ENCODE data around the gene PXDC1. TPM values are rescaled to one million over a fixed set of nuclear protein-coding genes. Genes with fewer than 3 reads are reported as not detected.
"Not testable (repeated sequence)": the region's sequence is repeated elsewhere in the genome, so short reads cannot be mapped to it uniquely, and the experiment has no call there.

The PXDC1 gene
- total and polyA plus RNA-seq, 7 donors, result 9.8 to 32.0 (median 22.5) TPM

DNA sequence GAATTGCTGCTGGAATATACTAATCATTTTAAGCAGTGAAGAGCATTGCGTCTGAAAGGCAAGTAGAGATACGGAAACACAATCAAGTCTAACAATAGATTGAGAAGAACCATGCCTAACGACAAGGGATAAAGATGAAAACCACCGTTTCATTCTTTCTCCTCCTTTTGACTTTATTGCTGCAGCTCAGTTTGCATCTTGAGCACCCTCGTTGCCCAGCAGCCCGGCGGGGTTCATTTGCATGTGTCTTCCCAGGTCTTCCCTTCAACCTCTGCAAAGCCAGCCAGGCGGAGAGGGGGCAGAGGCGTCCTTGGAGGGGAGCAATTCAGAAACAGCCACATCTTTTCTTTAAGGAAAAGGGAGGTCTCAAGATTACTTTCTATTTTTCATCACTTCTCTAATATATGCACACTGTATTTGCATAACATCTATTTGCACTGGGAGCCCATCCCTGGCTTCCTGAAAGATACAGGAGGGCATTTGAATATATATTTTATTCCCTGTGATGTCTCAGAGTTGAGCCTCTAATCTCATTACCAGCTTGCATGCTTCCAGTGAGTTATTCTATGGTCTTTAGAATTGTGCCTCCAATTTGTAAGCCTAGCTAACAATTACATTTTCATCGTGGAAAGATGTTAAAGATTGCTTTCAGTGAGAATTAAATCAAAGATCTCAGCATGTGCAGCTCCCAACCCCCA is 18.7 kb upstream of the PXDC1 start:
- no peak overlapping the region for H3K4me3 ChIP-seq
- intact Hi-C loops (cut with DNase I), result no loop called here
- ATAC-seq (no peak), DNase-seq (no peak)
- no peaks in the 10 kb centered on the region for H3K36me3 ChIP-seq (ENCODE audit: insufficient read depth in 1 of 2, low read depth in 1 of 2)
- 64 to 68% (median 66%) methylated on average over 10 of the region's 10 CpGs for WGBS, 3 donors
- TF ChIP-seq, protein P1, sequence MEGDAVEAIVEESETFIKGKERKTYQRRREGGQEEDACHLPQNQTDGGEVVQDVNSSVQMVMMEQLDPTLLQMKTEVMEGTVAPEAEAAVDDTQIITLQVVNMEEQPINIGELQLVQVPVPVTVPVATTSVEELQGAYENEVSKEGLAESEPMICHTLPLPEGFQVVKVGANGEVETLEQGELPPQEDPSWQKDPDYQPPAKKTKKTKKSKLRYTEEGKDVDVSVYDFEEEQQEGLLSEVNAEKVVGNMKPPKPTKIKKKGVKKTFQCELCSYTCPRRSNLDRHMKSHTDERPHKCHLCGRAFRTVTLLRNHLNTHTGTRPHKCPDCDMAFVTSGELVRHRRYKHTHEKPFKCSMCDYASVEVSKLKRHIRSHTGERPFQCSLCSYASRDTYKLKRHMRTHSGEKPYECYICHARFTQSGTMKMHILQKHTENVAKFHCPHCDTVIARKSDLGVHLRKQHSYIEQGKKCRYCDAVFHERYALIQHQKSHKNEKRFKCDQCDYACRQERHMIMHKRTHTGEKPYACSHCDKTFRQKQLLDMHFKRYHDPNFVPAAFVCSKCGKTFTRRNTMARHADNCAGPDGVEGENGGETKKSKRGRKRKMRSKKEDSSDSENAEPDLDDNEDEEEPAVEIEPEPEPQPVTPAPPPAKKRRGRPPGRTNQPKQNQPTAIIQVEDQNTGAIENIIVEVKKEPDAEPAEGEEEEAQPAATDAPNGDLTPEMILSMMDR (IDR thresholded peaks at IDR 0.05), result no peak
- H3K9me3 ChIP-seq, result no peaks in the 10 kb centered on the region
- no peak overlapping the region for H3K27ac ChIP-seq
- peaks cover 0 to 3% (median 0%) of the 10 kb centered on the region in 3 donors for H3K27me3 ChIP-seq (ENCODE audit: insufficient read depth in 3 of 3, low read length in 2 of 3)
- no peaks in the 10 kb centered on the region for H3K4me1 ChIP-seq

DNA sequence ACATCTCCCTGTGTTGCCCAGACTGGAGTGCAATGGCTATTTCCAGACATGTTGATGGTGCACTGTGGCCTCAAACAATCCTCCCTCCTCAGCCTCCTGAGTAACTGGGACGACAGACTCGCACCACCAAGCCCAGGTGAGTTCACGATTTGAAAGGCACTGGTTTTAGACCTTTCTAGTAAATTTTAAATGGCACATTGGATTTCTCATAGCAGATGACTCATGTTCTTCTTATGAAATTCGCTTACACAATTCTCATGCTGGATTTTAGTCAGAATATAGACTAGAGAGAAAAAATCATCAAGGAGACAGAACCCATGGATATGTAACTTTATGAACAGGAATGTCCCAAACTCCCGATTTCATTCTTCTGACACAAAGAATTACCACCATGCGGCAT is 18.1 kb upstream of the PXDC1 start:
- H3K4me1 ChIP-seq, result no peaks in the 10 kb centered on the region
- DNase-seq (no peak), ATAC-seq (no peak)
- no peaks in the 10 kb centered on the region for H3K9me3 ChIP-seq
- no peak overlapping the region for H3K27ac ChIP-seq
- no peak overlapping the region for H3K4me3 ChIP-seq
- intact Hi-C loops (cut with DNase I), result no loop called here
- H3K36me3 ChIP-seq (ENCODE audit: insufficient read depth in 1 of 2, low read depth in 1 of 2), result no peaks in the 10 kb centered on the region
- TF ChIP-seq, protein P1 (IDR thresholded peaks at IDR 0.05), result no peak
- 87 to 92% (median 90%) methylated on average over 6 of the region's 6 CpGs for WGBS, 3 donors
- peaks cover 0 to 3% (median 0%) of the 10 kb centered on the region in 3 donors for H3K27me3 ChIP-seq (ENCODE audit: insufficient read depth in 3 of 3, low read length in 2 of 3)

DNA sequence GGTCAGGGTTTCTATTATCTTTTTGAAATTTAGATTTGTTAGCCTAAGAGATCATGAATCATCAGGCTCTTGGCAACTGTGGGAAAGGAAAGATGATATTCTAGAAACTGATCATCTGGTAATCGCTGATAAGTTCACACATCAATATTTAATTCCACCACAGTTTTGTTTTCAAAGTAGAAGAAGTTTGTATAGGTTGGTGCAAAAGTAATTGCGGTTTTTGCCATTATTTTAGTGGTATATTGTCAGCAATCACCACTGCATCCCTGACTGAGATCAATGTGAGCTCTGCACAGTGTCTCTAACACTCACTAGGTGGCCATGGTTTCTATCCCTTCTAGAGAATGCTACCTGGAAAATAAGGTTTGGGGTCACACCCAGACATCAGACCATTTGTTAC is 17.0 kb upstream of the PXDC1 start:
- intact Hi-C loops (cut with DNase I), result no loop called here
- H3K27ac ChIP-seq, result no peak overlapping the region
- no peak for DNase-seq
- H3K36me3 ChIP-seq (ENCODE audit: insufficient read depth in 1 of 2, low read depth in 1 of 2), result no peaks in the 10 kb centered on the region
- WGBS, 3 donors, result 85 to 92% (median 92%) methylated on average over 2 of the region's 2 CpGs
- no peak for ATAC-seq
- no peak overlapping the region for H3K4me3 ChIP-seq
- peaks cover 0 to 3% (median 0%) of the 10 kb centered on the region in 3 donors for H3K27me3 ChIP-seq (ENCODE audit: insufficient read depth in 3 of 3, low read length in 2 of 3)
- no peaks in the 10 kb centered on the region for H3K9me3 ChIP-seq
- TF ChIP-seq, protein P1 (IDR thresholded peaks at IDR 0.05), result no peak
- H3K4me1 ChIP-seq, result no peaks in the 10 kb centered on the region

DNA sequence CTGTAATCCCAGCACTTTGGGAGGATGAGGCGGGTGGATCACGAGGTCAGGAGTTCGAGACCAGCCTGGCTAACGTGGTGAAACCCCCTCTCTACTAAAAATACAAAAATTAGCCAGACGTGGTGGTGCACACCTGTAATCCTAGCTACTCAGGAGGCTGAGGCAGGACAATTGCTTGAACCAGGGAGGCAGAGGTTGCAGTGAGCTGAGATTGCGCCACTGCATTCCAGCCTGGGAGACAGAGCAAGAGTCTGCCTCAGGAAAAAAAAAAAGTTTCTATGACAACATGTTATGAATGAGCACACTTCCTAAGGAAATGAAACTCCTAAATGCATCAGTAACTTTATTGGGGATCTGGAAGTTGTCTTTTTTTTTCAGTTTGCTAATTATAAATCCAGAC is 16.0 kb upstream of the PXDC1 start:
- H3K4me3 ChIP-seq; H3K27ac ChIP-seq; H3K9me3 ChIP-seq; H3K27me3 ChIP-seq (ENCODE audit: insufficient read depth in 3 of 3, low read length in 2 of 3); H3K4me1 ChIP-seq; intact Hi-C loops (cut with DNase I); DNase-seq; H3K36me3 ChIP-seq (ENCODE audit: insufficient read depth in 1 of 2, low read depth in 1 of 2); ATAC-seq: not testable (repeated sequence)
- WGBS, 3 donors, result 88 to 92% (median 89%) methylated on average over 6 of the region's 6 CpGs

DNA sequence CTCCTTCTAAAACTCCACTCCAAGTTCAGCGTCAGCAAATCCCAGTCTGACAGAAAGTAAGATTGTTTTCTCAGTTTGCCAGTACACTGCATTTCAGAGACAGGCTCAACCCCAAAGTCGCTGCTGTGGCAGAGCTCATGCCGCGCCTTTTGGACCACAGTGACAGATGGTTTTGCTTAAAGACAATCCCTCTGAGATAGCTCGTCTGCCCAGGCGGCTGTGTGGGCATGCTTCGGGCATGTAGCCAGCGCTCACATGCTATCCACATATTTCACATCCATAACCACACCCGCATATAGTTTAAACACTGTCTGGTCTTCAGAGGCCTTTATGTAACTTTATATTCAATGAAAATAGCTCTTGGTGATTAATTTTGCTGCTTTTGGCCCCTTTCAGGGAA is 14.7 kb upstream of the PXDC1 start:
- H3K27ac ChIP-seq, result no peak overlapping the region
- H3K27me3 ChIP-seq (ENCODE audit: insufficient read depth in 3 of 3, low read length in 2 of 3), result no peaks in the 10 kb centered on the region
- no peak for ATAC-seq
- TF ChIP-seq, protein P1 (IDR thresholded peaks at IDR 0.05), result no peak
- no peak overlapping the region for H3K4me3 ChIP-seq
- H3K9me3 ChIP-seq, result no peaks in the 10 kb centered on the region
- DNase-seq, result no peak
- WGBS, 3 donors, result 43 to 64% (median 47%) methylated on average over 9 of the region's 9 CpGs
- no peaks in the 10 kb centered on the region for H3K4me1 ChIP-seq
- intact Hi-C loops (cut with DNase I), result no loop called here
- no peaks in the 10 kb centered on the region for H3K36me3 ChIP-seq (ENCODE audit: insufficient read depth in 1 of 2, low read depth in 1 of 2)
